Measurements from ENCODE around the gene NID1.

DNA sequence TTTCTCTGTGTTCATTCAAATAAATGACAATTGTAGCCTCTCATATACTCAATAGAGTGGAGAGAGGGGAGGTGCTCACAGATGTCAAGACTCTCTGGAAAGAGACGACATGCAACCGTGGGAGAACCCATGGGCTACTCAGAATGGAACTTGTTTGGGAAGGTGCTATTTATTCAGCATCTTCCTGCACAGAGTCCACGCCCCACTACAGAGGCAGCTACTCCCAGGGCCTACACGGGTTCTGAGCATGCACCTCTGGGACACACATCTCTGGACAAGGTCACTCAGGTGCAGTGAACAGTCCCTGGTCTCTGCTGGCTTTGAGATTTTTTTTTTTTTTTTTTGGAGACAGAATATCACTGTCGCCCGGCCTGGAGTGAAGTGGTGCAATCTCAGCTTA, 64.1 kb downstream of the NID1 start:
- TF ChIP-seq, protein P1, sequence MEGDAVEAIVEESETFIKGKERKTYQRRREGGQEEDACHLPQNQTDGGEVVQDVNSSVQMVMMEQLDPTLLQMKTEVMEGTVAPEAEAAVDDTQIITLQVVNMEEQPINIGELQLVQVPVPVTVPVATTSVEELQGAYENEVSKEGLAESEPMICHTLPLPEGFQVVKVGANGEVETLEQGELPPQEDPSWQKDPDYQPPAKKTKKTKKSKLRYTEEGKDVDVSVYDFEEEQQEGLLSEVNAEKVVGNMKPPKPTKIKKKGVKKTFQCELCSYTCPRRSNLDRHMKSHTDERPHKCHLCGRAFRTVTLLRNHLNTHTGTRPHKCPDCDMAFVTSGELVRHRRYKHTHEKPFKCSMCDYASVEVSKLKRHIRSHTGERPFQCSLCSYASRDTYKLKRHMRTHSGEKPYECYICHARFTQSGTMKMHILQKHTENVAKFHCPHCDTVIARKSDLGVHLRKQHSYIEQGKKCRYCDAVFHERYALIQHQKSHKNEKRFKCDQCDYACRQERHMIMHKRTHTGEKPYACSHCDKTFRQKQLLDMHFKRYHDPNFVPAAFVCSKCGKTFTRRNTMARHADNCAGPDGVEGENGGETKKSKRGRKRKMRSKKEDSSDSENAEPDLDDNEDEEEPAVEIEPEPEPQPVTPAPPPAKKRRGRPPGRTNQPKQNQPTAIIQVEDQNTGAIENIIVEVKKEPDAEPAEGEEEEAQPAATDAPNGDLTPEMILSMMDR (conservative IDR thresholded peaks at IDR 0.05; ENCODE audit: low read depth, low read length) = no peak
- TF ChIP-seq EZH2 (IDR thresholded peaks at IDR 0.05; ENCODE audit: low read length, unreplicated experiment) = no peak
- no peak for TF ChIP-seq EZH2phosphoT487 (IDR thresholded peaks at IDR 0.05; ENCODE audit: borderline replicate concordance, low read length)
